Endothelial cell of umbilical vein (primary cell): ENCODE data around the gene DNAJC25. TPM values are rescaled to one million over a fixed set of nuclear protein-coding genes. Genes with fewer than 3 reads are reported as not detected.

ENCODE experiments used
- BruUV-seq: library from RNA; stranded (reverse); fragments of 400-500 nt; replicated peaks from 2 replicates; lab custom pipeline; 2021; lab: Mats Ljungman, UMichigan
- CTCF ChIA-PET: fragments of 300-600, 350-600 bp; sonication (Branson Sonifier 250); formaldehyde crosslinking; loops from one replicate; lab custom pipeline; 2021; ENCODE audit warnings: antibody characterized with exemption, inconsistent platforms; lab: Charles Lee
- POLR2A ChIA-PET: fragments of 300-600, 350-600 bp; sonication (Branson Sonifier 250); formaldehyde crosslinking; loops from one replicate; lab custom pipeline; 2021; ENCODE audit warnings: antibody characterized with exemption, inconsistent platforms; lab: Charles Lee
- DNase-seq: peaks from one replicate; pipeline ENCODE4 v3.0.0-alpha.2; 2011; ENCODE audit warnings: low read depth, low spot score
- FAIRE-seq: peaks from 2 replicates; lab custom pipeline; 2011; peaks lifted over from hg19 to GRCh38; lab: Jason Lieb, UNC
- H2AFZ ChIP-seq: 2 replicates; pipeline ENCODE4 v1.6.0; 2012; ENCODE audit warnings: low read depth, low read length, control low read depth, inconsistent platforms
- H3K27ac ChIP-seq: 2 replicates; pipeline ENCODE4 v1.5.1; 2011; ENCODE audit warnings: low read depth, mild to moderate bottlenecking, control low read depth, low read length, moderate library complexity; ENCODE audit not compliant: insufficient read depth
- H3K27me3 ChIP-seq, 2 experiments: 2 replicates each; pipeline versions ENCODE4 v1.6.0 to v1.6.1; 2011; ENCODE audit warnings: low read length in 2 of 2, mixed read lengths in 1 of 2; ENCODE audit not compliant: control insufficient read depth in 2 of 2, insufficient read depth in 2 of 2
- H3K36me3 ChIP-seq, 2 experiments: 2 replicates in 1 of 2; 3 replicates in 1 of 2; pipeline ENCODE4 v1.5.1; 2011; ENCODE audit warnings: low read length in 2 of 2, mild to moderate bottlenecking in 1 of 2, moderate library complexity in 1 of 2; ENCODE audit not compliant: control insufficient read depth in 2 of 2, insufficient read depth in 2 of 2; ENCODE audit errors: extremely low read depth in 1 of 2
- H3K4me1 ChIP-seq: 3 replicates; pipeline ENCODE4 v1.5.1; 2011; ENCODE audit warnings: mild to moderate bottlenecking, low read length; ENCODE audit not compliant: control insufficient read depth, insufficient read depth; ENCODE audit errors: extremely low read depth
- H3K4me2 ChIP-seq: 2 replicates; pipeline ENCODE4 v1.6.1; 2011; ENCODE audit warnings: low read length, control low read depth, mixed read lengths; ENCODE audit not compliant: insufficient read depth
- H3K4me3 ChIP-seq, 3 experiments: fragments of 200-600 bp in 1 of 3; sonication (generic), shearing (Covaris generic) in 1 of 3; replicated peaks in 1 of 3; 2 replicates each; pipeline ENCODE4 v1.5.1; 2011 to 2016; ENCODE audit warnings: control low read depth in 3 of 3, low read length in 3 of 3, mild to moderate bottlenecking in 2 of 3, inconsistent platforms in 1 of 3, low read depth in 1 of 3, moderate library complexity in 1 of 3; ENCODE audit not compliant: insufficient read depth in 1 of 3
- H3K79me2 ChIP-seq: 2 replicates; pipeline ENCODE4 v1.6.0; 2012; ENCODE audit warnings: low read length, inconsistent platforms; ENCODE audit not compliant: control insufficient read depth, insufficient read depth
- H3K9ac ChIP-seq: replicated peaks from 2 replicates; pipeline ENCODE3; 2011; ENCODE audit warnings: low read length, control low read depth; ENCODE audit not compliant: insufficient read depth; ENCODE audit errors: extremely low read depth
- H3K9me1 ChIP-seq: replicated peaks from 3 replicates; pipeline ENCODE4 v1.6.0; 2011; ENCODE audit warnings: mild to moderate bottlenecking, low read length; ENCODE audit not compliant: control insufficient read depth, insufficient read depth; ENCODE audit errors: extremely low read depth
- H3K9me3 ChIP-seq: replicated peaks from 2 replicates; pipeline ENCODE4 v1.5.1; 2012; ENCODE audit warnings: low read length, inconsistent platforms; ENCODE audit not compliant: control insufficient read depth, insufficient read depth
- H4K20me1 ChIP-seq: replicated peaks from 2 replicates; pipeline ENCODE3; 2011; ENCODE audit warnings: mild to moderate bottlenecking, low read length; ENCODE audit not compliant: control insufficient read depth, insufficient read depth; ENCODE audit errors: extremely low read depth
- EZH2 ChIP-seq: IDR thresholded peaks from 2 replicates; pipeline ENCODE4 v1.6.1; 2012; ENCODE audit warnings: borderline replicate concordance, low read depth, mild to moderate bottlenecking, moderate library complexity, low read length, inconsistent platforms; ENCODE audit not compliant: severe bottlenecking
- FOS ChIP-seq: IDR thresholded peaks from 2 replicates; pipeline ENCODE4 v1.6.1; 2011; ENCODE audit warnings: mild to moderate bottlenecking, low read length, moderate library complexity, borderline replicate concordance; ENCODE audit not compliant: insufficient read depth
- GATA2 ChIP-seq: IDR thresholded peaks from 2 replicates; pipeline ENCODE4 v1.7.0; 2011; ENCODE audit warnings: low read depth, mild to moderate bottlenecking, moderate library complexity, mixed read lengths, low read length; ENCODE audit not compliant: insufficient read length, insufficient read depth
- JUN ChIP-seq: IDR thresholded peaks from 2 replicates; pipeline ENCODE4 v1.6.1; 2011; ENCODE audit warnings: borderline replicate concordance, low read depth; ENCODE audit not compliant: insufficient read length, insufficient read depth
- MYC ChIP-seq: IDR thresholded peaks from one replicate; pipeline ENCODE4 v1.6.1; 2011; ENCODE audit warnings: mild to moderate bottlenecking, low read depth, low read length
- POLR2A ChIP-seq: IDR thresholded peaks from 2 replicates; pipeline ENCODE4 v1.6.1; 2012; ENCODE audit warnings: low read depth, mild to moderate bottlenecking, control low read depth, low read length
- POLR2AphosphoS5 ChIP-seq: IDR thresholded peaks from 2 replicates; pipeline ENCODE4 v1.6.1; 2012; ENCODE audit warnings: low read depth, mild to moderate bottlenecking, control low read depth, low read length, moderate library complexity; ENCODE audit not compliant: insufficient read depth
- dilution Hi-C: fragments of 300-500 bp; cut with MboI; formaldehyde crosslinking; loops from one replicate; pipeline ENCODE4 v1.15.0; 2019; ENCODE audit warnings: low sequenced_read_pairs; ENCODE audit not compliant: extremely low pct_ligation_motif_present
- intact Hi-C: fragments of 100-400 bp; cut with micrococcal nuclease; formaldehyde crosslinking; loops from one replicate; pipeline ENCODE4 v1.10.0; 2022
- polyA plus RNA-seq, 4 experiments: library from polyadenylated mRNA; depleted of rRNA in 3 of 4; stranded (reverse) in 3 of 4; unstranded in 1 of 4; fragments of >200 nt; gene quantifications; 2 replicates each; pipeline versions ENCODE4 v1.2.1 to v1.2.3, GENCODE V29; 2011 to 2012; ENCODE audit warnings: missing spikeins in 1 of 4
- total RNA-seq: library from RNA; stranded (reverse); gene quantifications from 2 replicates; pipeline ENCODE4 v1.2.3, GENCODE V29; 2021
- TF ChIP-seq, protein P1 (sequence below), 2 donors: IDR thresholded peaks; 1 replicate in 1 of 2; 2 replicates in 1 of 2; pipeline ENCODE4 v1.5.1; 2011; ENCODE audit warnings: low read length in 2 of 2, mild to moderate bottlenecking in 2 of 2, moderate library complexity in 2 of 2, control low read depth in 1 of 2, inconsistent platforms in 1 of 2, low read depth in 1 of 2; ENCODE audit not compliant: insufficient read depth in 1 of 2; ENCODE audit errors: extremely low read depth in 1 of 2
- TF ChIP-seq, protein P2 (sequence below): IDR thresholded peaks from 2 replicates; pipeline ENCODE4 v1.6.1; 2011; ENCODE audit not compliant: insufficient read depth, insufficient read length

DNAJC25 gene
- total and polyA plus RNA-seq, 2 donors (not counting 3 experiments of a cell fraction or from before 2014, with no cell fraction given), result 1.7 to 5.5 TPM

GRCh38 chr9:111610149-111610548 lies 21.0 kb upstream of the DNAJC25 start:
- no peaks in the 10 kb centered on the region for H3K4me1 ChIP-seq
- CTCF ChIA-PET, result interaction anchor here (1.2 to 1.9 kb wide), 3 partner anchors 11 to 21 kb away, joined by 3 to 14 read pairs (median 3); partner anchors contain the start of gene DNAJC25
- H3K27me3 ChIP-seq, result peaks cover 0 to 7% of the 10 kb centered on the region in 2 experiments
- intact Hi-C loops (no loop called here), dilution Hi-C loops (no loop called here)
- no peak overlapping the region for H3K4me2 ChIP-seq
- H3K27ac ChIP-seq, result no peak overlapping the region
- FAIRE-seq, result no peak
- H3K36me3 ChIP-seq, result no peaks in the 10 kb centered on the region
- no peaks in the 10 kb centered on the region for H4K20me1 ChIP-seq
- H3K79me2 ChIP-seq, result no peaks in the 10 kb centered on the region
- no peak overlapping the region for H3K9ac ChIP-seq
- H3K9me3 ChIP-seq, result no peaks in the 10 kb centered on the region
- BruUV-seq, result no TSS peak
- TF ChIP-seq, protein P1, sequence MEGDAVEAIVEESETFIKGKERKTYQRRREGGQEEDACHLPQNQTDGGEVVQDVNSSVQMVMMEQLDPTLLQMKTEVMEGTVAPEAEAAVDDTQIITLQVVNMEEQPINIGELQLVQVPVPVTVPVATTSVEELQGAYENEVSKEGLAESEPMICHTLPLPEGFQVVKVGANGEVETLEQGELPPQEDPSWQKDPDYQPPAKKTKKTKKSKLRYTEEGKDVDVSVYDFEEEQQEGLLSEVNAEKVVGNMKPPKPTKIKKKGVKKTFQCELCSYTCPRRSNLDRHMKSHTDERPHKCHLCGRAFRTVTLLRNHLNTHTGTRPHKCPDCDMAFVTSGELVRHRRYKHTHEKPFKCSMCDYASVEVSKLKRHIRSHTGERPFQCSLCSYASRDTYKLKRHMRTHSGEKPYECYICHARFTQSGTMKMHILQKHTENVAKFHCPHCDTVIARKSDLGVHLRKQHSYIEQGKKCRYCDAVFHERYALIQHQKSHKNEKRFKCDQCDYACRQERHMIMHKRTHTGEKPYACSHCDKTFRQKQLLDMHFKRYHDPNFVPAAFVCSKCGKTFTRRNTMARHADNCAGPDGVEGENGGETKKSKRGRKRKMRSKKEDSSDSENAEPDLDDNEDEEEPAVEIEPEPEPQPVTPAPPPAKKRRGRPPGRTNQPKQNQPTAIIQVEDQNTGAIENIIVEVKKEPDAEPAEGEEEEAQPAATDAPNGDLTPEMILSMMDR (IDR thresholded peaks at IDR 0.05; ENCODE audit: extremely low read depth in 1 of 2, insufficient read depth in 1 of 2, low read depth in 1 of 2, low read length in 2 of 2), result no peak
- TF ChIP-seq MYC (no peak), EZH2 (no peak), FOS (no peak), POLR2A (no peak), GATA2 (no peak), JUN (no peak), POLR2AphosphoS5 (no peak)
- TF ChIP-seq, protein P2, sequence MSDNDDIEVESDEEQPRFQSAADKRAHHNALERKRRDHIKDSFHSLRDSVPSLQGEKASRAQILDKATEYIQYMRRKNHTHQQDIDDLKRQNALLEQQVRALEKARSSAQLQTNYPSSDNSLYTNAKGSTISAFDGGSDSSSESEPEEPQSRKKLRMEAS, result no peak
- no peak overlapping the region for H3K4me3 ChIP-seq
- POLR2A ChIA-PET, result interaction anchor here (0.7 kb wide), 1 partner anchor 14 kb away, joined by 6 read pairs; no protein-coding TSS in a partner anchor
- H2AFZ ChIP-seq, result no peak overlapping the region
- DNase-seq, result no peak
- H3K9me1 ChIP-seq, result no peaks in the 10 kb centered on the region
